ENCODE measurements around the gene SEL1L.

Gene SEL1L

DNA sequence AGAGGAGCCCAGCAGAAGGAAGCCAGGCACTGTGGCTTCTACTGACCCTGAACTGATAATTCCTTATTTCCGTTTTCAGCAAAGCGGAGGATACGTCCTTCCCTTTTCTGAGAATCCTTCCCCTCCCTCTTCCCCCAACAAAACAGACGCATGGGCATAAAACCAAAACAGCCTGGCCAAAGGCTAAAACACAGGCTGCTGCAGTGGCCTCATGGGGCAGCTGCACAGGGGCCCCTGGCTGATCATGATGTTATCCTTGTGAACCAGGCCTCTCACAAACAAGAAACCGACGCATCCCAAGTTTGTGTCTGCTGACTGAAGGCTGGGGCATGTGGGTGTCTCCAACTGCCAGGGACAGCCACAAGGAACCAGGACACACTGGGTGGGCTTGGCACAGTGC is 110.1 kb downstream of the SEL1L start:
- in situ Hi-C loops (cut with MboI; ENCODE audit: low sequenced_read_pairs): no loop called here
- no peaks in the 10 kb centered on the region for H3K9me3 ChIP-seq
- DNase-seq (ENCODE audit: low spot score in 2 of 2): no peak
- H3K4me3 ChIP-seq: no peak overlapping the region
- no peaks in the 10 kb centered on the region for H3K4me1 ChIP-seq
- H3K36me3 ChIP-seq (replicated peaks): peaks cover 7% of the 10 kb centered on the region; the same call in 1 of the 2 replicates
- no peaks in the 10 kb centered on the region for H3K27me3 ChIP-seq (ENCODE audit: low read depth)

Data from HAP-1 (cell line).